ENCODE data around the gene ARHGAP15.

ARHGAP15 gene

DNA sequence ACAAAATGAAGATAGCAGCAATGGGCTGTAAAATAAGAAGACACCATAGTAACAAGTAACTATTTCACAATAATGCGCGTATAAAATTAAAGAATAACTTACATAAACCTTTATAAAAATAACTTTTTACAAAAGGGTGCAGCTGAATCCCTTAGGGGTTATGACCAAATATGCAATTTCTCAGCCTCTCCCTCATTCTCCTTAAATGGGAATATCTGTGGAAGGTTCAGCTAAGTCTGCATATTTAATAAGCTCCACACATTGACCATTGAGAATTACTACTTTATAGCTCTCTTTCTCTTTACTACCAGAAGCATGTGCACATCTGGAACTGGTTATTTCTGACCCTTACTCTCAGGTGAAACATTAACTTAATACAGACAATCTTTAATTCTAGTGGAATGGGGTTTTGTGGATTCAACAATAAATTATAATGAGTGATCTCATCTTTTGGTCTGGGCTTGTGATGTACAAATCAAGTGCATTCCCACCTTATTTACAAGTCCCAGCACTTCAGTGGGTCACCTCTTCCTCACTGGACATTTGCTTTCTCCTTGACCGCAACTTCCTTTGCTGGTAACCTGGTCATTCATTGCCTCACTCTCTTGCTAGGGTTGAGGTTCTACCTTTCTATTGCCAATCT, 15.7 kb downstream of the ARHGAP15 start:
- no peak for DNase-seq (ENCODE audit: low read depth in 2 of 2)

DNA sequence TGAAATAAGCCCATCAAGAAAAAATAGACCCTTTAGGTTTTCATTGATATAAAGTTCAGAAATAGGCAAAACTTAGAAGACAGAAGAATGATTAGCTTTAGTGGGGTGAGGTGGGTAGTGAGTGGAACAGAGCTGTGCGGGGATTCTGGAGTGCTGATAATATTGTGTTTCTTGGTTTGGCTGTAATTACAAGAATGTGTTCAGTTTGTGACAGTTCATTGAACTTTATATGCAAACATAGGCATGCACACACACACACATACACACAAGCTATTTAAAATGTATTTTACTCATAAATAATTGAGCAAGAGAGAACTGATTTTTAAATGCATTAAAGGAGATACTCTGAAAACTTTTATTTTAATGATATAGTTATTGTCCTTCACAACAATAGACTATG, 17.1 kb downstream of the ARHGAP15 start:
- no peak for DNase-seq (ENCODE audit: low read depth in 2 of 2)

DNA sequence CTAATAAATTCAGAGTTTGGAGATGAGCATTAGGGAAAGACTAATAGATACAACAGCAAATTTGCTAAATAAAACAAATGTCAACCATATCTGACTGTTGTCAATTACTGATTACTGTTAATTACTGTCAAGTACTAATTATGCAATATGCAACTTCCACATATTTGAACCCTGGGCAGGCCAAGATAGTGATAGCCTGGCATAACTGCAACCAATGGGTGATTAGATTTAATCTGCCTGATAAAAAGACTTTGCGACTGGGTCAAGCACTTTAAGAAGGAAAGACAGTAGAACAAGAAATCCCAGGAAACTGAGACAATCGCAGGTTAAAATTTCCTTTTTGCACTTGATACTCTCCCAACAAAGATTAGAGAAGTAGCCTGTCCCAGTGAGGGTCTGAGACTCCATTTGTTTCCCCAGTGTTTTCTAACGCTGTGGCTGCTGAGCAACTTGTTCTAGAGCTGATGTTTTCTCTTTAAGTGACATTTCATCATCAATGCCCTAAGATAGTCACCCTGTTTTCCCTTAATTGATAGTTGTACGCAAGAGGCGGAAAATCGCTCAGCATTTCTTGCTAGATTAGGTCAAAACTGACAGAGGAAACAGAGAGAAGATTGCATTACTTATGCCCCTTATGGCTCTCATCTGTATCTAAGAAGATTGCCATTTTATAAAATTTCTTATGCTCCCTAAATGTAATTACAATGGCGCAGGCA, 17.8 kb downstream of the ARHGAP15 start:
- DNase-seq (ENCODE audit: low read depth in 2 of 2): no peak

DNA sequence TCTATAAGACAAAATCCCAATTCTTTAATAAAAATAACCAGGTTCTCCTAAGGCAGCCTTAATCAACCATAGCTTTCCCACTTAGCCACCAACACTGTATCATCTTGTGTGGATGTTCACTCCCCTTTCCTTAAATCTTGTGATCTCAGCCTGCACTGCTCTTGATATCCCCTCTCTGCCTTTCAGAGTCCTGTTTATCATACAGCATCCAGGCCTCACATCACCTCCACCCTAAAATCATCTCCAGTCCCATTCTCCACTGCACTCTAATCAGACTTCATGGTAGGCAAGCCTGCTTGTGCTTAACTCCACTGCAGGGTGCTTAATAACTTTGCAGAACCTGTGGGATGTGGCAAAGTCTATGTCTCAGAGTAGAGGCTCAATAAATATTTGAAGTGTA, 18.8 kb downstream of the ARHGAP15 start:
- DNase-seq (ENCODE audit: low read depth in 2 of 2): no peak

DNA sequence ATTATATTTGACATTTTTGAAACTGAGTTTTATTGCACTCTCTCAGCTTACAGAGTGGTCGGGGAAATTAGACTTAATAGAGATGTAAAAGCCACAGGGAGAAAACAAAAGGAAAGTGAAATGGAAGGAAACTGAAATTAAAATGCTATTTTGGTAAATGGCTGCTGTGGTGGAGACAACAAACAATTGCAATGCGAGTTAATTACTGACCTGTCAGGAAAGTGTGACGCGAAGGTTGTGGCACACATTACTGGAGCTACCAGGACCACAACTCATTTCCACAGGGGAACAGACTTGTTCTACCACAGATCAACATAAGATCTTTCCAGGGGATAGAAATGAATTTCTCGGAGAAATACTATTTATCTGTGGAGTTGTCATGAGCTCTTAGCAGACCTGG, 19.5 kb downstream of the ARHGAP15 start:
- DNase-seq (ENCODE audit: low read depth in 2 of 2): no peak

DNA sequence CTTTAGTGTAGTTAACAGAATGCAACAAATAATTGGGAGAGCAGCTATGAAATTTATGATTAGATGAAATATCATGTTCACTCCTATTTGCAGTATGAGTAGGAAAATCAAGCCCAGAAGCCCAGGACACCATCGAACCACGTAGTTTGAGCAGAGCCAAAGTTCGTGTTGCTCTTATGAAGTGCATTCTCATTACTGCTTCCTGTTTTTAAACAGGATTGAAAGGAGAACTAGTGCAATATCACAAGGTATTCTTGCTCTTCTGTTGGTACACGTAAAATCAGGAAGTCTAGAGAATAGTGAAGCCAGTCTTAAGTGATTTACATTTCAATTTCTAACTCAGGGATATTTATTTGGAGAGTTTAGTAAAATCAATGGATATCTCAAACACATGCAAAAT, 21.1 kb downstream of the ARHGAP15 start:
- DNase-seq (ENCODE audit: low read depth in 2 of 2): no peak

DNA sequence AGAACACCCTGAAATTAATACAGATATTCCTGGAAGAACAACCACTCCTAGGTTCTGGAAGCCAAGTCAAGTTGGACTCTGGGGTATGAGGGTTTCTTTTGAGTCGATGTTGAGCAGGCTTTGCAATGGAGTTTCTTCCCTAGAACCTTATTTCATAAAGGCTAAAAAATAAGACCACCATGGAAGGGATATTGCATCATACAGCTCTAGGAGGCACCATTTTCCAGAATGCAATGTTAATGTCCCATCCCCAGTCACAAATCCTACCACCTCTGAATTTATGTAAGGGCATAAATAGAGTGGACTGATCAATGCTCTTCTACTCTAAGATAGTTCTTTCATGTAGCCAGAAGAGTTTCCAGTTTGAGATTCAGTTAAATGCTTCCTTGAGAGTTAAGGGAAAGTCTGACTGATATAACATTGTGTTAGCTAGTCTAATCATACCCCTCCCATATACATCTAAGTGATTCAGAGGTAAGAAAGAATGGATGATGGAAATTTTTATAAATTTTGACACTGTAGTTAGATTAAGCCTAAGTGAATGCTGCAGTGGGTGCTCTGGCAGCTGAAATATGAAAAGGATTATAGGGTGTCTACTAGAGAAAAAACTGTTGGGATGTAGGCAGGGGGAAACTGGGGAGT, 22.0 kb downstream of the ARHGAP15 start:
- DNase-seq (ENCODE audit: low read depth in 2 of 2): no peak

DNA sequence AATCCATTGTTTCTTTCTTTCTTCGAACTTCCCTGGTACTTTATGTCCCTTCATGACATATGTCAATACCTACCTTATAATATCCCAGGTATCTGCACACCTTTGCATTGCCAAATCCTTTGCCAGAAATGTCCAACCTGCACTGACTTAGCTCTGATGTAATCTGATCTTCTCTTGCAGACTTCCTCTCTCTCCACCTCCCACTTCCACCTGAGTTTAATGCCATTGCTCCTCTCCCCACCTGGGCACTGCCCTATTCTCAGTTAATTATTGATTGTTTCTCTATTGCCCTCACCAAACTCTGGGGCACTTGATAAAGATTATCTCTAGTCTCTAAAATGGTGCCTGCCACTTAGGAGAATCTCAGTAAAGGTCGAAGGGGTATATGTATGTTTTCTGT, 23.0 kb downstream of the ARHGAP15 start:
- DNase-seq (ENCODE audit: low read depth in 2 of 2): no peak

DNA sequence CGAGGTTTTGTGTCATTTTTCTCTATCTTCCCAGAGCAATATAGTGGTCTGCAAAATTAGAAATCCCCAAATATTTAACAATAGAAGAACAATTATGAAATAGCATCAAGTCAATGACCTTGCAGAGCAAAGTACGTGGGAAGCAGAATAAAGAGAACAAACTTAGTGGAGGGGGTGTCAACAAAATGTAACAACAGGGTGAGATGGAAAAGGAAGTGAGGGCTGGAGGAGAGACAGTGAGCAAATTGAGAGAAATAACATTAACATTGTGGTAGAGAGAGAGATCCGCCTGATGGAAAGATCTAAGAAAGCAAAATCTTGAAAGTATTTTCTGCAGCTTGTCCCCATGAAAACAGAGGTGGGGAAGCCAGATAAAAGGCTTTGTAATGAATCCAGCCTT, 23.4 kb downstream of the ARHGAP15 start:
- DNase-seq (ENCODE audit: low read depth in 2 of 2): no peak

DNA sequence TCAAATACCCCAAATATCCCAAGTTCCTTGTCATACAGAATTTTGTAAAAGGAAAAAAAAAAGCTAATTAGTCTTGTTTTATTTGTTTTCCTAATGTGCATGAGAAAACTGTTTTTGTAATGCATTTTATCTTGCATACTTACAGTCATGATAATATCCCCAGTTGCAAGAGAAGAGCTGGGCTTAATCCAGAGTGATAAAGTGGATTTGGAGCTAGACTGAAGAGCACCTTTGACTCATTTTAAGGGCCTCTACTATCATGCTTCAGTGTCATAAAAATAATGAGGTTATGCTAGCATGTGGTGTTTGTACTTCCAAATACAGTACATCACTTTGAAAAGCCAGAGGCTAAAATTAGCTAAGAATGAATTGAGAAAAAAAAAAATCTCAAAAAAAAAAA, 26.4 kb downstream of the ARHGAP15 start:
- DNase-seq (ENCODE audit: low read depth in 2 of 2): no peak

DNA sequence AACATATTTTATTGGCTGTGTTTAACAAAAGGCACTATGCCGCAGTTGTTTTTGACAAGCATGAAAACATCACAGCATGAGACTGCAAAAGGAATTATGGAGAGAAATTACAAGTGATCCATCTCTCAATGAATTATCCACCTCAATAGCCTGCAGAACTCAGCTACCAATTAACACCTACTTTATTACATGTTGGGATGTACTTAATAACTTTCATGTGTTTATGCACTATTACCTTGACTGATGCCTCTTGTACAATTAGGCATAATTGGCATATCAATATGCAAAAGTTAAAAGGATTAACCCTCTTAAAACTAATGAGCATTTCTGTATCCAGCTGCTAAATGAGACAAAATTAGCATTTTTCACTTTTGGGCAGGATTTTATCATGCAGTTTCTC, 27.8 kb downstream of the ARHGAP15 start:
- no peak for DNase-seq (ENCODE audit: low read depth in 2 of 2)

DNA sequence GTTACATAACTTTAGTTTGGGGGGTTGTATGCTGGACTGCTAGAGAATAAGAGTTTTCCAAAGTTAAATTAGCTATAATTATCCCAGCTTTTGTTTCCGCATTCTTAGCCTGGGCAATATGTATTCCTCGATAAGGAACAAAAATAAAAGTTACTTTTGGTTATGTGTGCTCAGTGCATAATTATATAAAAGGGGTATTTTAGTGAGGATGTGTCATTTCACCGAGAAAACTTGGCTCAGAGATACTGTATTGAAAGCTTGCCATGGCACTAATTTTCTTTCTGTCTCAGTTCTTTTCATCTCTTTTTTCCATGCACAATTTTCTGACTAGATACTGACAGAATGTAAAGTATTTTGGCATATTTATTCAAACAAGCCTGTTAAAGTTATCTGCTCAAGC, 28.2 kb downstream of the ARHGAP15 start:
- no peak for DNase-seq (ENCODE audit: low read depth in 2 of 2)

DNA sequence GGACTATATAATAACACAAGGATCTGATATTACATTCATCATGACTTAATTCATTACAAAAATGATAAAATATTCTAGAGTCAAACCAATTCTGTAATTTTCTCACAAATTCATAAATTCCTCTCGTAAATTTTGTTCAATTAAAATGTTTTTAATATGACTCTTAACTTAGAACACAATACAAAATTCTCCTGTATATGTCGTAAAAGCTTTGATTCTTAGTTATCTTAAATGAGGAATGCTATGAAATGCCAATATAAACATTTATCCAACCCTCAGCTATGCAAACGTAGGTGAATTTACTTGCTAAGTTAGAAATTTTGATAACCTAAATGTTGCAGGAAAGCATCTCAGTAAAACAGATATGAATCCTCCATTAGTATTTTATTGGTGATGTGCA, 28.9 kb downstream of the ARHGAP15 start:
- no peak for DNase-seq (ENCODE audit: low read depth in 2 of 2)

DNA sequence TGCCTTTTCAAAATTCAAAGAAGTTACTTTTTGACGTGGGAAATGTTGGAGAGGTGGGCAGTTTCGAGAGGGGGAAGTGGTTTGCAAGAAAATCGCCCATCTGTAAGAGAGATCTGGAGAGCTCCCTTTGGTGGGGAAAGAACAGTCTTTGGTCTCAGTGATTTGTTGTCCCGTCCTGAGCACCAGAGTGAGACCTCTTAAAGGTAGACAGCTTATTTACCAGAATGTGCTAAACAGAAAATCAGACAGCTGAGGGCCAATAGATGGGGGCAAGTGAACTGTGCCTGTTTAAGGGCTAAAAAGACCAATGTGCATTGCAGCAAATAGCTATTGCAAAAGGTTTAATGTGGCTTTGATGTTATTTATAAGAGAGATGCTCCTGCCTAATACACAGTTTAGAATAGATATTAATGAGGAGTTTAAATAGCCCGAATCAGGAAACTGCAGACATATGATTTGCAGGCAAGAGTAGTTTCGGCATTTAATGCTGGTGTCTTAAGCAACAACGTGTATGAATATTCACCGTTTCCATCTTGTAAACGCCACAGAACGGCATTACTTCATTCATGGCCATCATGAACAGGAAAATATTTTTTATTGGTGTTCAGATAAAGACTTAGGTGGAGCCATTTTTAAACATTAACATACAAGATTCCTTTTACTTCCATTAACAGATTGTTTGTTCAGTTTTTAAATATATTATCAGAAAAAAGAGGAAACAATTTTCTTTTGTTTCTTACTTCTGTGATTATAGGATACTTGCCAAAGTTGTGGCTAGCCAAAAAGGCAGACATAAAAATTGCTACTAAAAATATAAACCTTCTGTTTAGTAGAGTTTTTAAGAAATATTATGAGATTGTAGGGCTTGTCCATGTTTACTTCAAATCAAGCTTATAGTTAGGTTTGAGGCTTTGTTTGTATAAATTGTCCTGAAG, 29.6 kb downstream of the ARHGAP15 start:
- DNase-seq (ENCODE audit: low read depth in 2 of 2): no peak

DNA sequence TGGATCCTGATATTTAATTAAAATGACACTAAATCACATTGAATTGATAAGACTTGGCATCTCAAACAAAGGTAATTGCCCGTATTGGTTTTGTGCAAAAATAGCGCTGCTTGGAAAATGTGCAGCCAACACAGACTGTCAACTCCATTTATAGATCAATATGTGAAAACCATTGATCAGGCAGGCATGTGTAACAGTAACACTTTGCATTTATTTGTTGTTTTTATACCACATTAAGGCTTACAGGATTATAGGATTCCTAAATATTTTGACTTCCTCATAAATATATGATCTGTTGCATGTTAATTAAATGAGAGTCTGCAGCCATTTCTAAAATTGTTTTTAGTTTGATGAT, 30.2 kb downstream of the ARHGAP15 start:
- DNase-seq (ENCODE audit: low read depth in 2 of 2): no peak

DNA sequence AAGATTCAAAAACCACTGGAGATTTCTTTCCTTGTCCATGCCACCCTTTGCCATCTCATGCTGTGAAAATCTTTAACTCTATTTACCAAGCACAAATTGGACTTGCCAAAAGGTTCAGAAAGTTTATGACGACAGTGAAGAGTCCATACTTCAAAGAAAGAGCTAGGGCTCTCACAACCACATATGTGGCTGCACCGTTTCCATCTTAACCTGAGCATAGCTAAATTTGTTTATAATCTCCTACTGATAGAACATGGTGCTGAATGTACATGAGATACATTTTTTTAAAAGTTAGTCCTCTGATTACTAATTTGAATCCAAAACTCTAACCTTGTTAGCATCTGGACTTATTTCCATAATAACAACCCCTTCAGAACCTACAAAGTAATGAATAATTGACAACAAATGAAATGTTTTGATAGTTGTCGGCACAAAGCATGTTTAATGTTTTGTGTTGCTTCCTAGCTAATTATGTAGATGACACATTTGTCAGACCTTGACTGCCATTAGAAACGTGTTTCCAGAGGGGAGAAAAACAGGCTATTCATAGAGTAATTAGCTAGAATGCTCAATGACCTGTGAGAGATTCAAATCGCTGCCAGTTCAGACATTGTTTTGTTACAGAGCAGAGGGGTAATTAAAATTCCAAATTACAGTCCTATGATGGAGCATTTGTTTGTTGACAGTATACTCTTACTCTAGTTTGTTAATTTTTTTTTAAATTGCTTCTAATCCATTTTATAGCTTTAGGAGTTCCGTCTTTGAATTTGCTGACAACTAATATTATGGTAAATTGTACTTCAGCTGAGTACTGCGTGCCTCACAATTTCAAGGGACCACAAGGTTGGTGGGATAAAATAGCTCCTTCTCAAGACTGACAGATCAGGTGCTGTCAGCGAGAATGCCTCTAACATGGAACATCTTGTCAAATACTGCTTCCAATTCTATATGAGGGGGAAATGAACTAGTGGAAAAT, 31.8 kb downstream of the ARHGAP15 start:
- DNase-seq (ENCODE audit: low read depth in 2 of 2): no peak

DNA sequence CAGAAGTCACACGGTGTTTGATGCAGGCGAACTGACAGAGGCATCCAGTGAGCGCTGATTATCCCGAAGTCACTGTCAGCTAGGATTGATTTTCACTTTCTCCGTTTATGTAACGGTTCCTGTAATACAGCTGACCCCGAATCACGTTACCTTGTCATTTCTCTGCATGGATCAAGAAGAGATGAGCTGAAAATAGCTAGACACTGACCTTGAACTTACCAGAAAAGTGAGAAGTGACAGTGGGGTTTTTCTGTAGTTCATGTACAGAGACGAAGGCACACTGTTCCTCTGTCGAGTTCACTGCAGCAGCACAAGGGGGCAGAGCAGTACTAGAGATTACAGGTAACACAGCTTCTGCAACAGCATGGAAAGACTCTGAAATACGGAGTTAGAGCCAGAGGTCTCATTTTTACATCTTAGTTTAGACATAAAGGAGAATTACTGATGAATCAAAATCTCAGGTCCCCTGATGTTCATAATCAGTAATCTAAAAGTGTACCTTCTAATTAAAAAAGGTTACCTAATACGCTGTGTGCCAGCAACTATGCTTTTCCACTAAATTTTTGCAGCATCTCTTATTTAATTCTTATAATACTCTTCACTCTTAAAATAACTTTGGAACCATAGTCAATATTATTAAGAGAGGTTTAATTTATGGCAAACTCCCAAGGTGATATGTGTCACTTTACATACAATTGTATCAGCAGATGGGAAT, 33.1 kb downstream of the ARHGAP15 start:
- DNase-seq (ENCODE audit: low read depth in 2 of 2): peak in 1 of 2 donors; percentile 28

DNA sequence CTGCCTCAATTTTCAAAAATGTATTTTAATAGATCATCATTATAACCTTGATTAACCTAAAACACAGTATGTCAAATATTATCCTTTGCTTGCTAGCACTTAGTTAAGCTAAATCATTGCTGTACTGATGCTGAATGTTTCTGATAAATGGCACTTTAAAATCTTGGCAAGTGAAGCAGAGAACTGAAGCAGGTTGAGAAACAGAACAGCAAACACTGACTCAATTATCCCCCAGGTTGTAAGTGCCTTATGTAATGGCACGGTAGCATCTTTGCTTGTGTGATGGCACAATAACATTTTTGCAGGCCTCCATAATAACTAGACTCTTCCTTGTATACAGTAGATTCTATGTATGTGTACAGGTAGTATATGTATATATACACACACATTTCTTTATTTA, 33.8 kb downstream of the ARHGAP15 start:
- DNase-seq (ENCODE audit: low read depth in 2 of 2): no peak

DNA sequence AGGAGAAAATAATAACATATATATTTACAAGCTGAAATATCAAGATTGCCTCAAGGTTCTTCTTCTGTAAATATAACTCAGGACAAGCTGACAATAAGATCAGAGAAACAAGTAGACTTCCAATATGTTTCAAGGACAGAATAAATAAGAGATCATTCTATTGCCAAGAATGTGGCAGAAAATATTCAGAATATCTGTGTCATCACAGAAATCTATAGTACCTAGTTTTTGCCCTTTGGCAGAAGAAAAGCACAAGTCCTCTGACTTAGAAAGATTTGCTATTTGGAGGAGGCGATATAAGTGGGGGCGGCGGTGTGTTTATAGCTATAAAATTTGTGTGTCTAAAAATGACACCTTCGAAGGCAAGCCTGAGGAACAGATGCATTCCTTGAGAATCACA, 34.3 kb downstream of the ARHGAP15 start:
- DNase-seq (ENCODE audit: low read depth in 2 of 2): no peak

DNA sequence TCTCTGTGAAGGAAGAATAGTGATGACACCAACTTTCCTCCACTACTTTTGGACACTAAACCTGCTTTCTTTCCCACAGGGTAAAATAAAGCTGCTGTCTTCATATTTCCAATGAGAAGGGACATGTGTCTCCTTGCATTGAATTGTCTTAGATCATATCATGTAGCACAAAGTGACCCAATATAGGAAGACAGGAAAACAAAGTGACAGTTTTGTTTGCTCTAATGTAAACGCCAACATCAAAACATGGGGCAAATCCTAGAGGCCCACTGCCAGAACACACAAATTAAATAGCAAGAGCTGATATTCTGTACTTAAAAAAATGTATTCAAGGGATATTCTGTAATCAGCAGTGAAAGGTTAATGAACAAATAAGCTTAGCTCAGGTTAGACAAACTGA, 36.1 kb downstream of the ARHGAP15 start:
- no peak for DNase-seq (ENCODE audit: low read depth in 2 of 2)
